H1 (cell line): Measurements from ENCODE around the gene BICD1. TPM values are rescaled to one million over a fixed set of nuclear protein-coding genes. Genes with fewer than 3 reads are reported as not detected.

ENCODE experiments used
- CTCF ChIA-PET: fragments of 300-600 bp; sonication (Branson Sonifier 250); formaldehyde crosslinking; loops from one replicate; lab custom pipeline; 2021; ENCODE audit not compliant: partially characterized antibody; lab: Charles Lee
- POLR2A ChIA-PET: fragments of 300-600 bp; sonication (Branson Sonifier 250); formaldehyde crosslinking; loops from one replicate; lab custom pipeline; 2021; ENCODE audit warnings: inconsistent platforms; ENCODE audit not compliant: partially characterized antibody; lab: Charles Lee
- DNase-seq, 2 experiments: peaks; one replicate each; pipeline versions ENCODE4 v3.0.0 to v3.0.0-alpha.2; 2010 to 2022; ENCODE audit warnings: low spot score in 2 of 2, low read depth in 1 of 2, mixed read lengths in 1 of 2
- FAIRE-seq: peaks from 2 replicates; lab custom pipeline; 2011; peaks lifted over from hg19 to GRCh38; lab: Jason Lieb, UNC
- H2AFZ ChIP-seq: 2 replicates; pipeline ENCODE4 v1.8.1; 2012; ENCODE audit warnings: low read length, inconsistent platforms
- H2AK5ac ChIP-seq: 2 replicates; pipeline ENCODE4 v1.6.1; 2013; ENCODE audit warnings: low read depth, low read length
- H2BK120ac ChIP-seq: replicated peaks from 2 replicates; pipeline ENCODE3; 2013; ENCODE audit warnings: low read depth, low read length, inconsistent platforms
- H2BK12ac ChIP-seq: 2 replicates; pipeline ENCODE4 v1.6.1; 2013; ENCODE audit warnings: low read depth, low read length
- H2BK15ac ChIP-seq: 2 replicates; pipeline ENCODE4 v1.6.1; 2013; ENCODE audit warnings: low read length
- H2BK20ac ChIP-seq: 2 replicates; pipeline ENCODE4 v1.6.1; 2013; ENCODE audit warnings: low read length
- H2BK5ac ChIP-seq: 2 replicates; pipeline ENCODE4 v1.6.1; 2013; ENCODE audit warnings: low read depth, low read length
- H3K14ac ChIP-seq: 2 replicates; pipeline ENCODE4 v1.6.1; 2013; ENCODE audit warnings: inconsistent platforms; ENCODE audit not compliant: insufficient read length
- H3K18ac ChIP-seq: 2 replicates; pipeline ENCODE4 v1.6.1; 2013; ENCODE audit warnings: low read length; ENCODE audit errors: extremely low read depth
- H3K23ac ChIP-seq: 2 replicates; pipeline ENCODE4 v1.6.1; 2013; ENCODE audit warnings: inconsistent platforms; ENCODE audit not compliant: insufficient read length
- H3K23me2 ChIP-seq: 2 replicates; pipeline ENCODE4 v1.6.1; 2013; ENCODE audit warnings: low read depth, low read length
- H3K27ac ChIP-seq: 2 replicates; pipeline ENCODE4 v1.6.1; 2011; ENCODE audit warnings: low read depth, low read length, inconsistent platforms
- H3K27me3 ChIP-seq, 4 experiments: replicated peaks in 1 of 4; 1 replicate in 1 of 4; 2 replicates in 3 of 4; pipeline versions ENCODE4 v1.6.1 to v1.8.1; 2011 to 2013; ENCODE audit warnings: low read length in 3 of 4, mild to moderate bottlenecking in 3 of 4, inconsistent platforms in 2 of 4, mixed read lengths in 2 of 4, moderate library complexity in 1 of 4; ENCODE audit not compliant: control insufficient read depth in 3 of 4, insufficient read depth in 3 of 4; ENCODE audit errors: extremely low read depth in 1 of 4
- H3K36me3 ChIP-seq, 4 experiments: 2 replicates each; pipeline versions ENCODE4 v1.6.1 to v1.8.1; 2011 to 2013; ENCODE audit warnings: mild to moderate bottlenecking in 4 of 4, low read length in 3 of 4, moderate library complexity in 2 of 4, control low read depth in 1 of 4, inconsistent platforms in 1 of 4; ENCODE audit not compliant: insufficient read depth in 4 of 4, control insufficient read depth in 2 of 4
- H3K4ac ChIP-seq: replicated peaks from 2 replicates; pipeline ENCODE3; 2013; ENCODE audit warnings: low read length, low read depth, mixed read lengths, inconsistent platforms; ENCODE audit not compliant: insufficient read length
- H3K4me1 ChIP-seq, 4 experiments: replicated peaks in 1 of 4; 1 replicate in 1 of 4; 2 replicates in 3 of 4; pipeline versions ENCODE4 v1.6.1 to v1.8.1; 2011 to 2013; ENCODE audit warnings: low read length in 3 of 4, inconsistent platforms in 2 of 4, mixed read lengths in 1 of 4; ENCODE audit not compliant: insufficient read depth in 4 of 4, control insufficient read depth in 3 of 4
- H3K4me2 ChIP-seq, 2 experiments: 2 replicates each; pipeline versions ENCODE4 v1.6.1 to v1.8.1; 2011 to 2013; ENCODE audit warnings: low read depth in 2 of 2, low read length in 2 of 2, control low read depth in 1 of 2, inconsistent platforms in 1 of 2, mild to moderate bottlenecking in 1 of 2; ENCODE audit not compliant: insufficient read depth in 1 of 2
- H3K4me3 ChIP-seq, 4 experiments: fragments of 200-600, 300-600 bp in 1 of 4; sonication (generic), shearing (Covaris generic), sonication (Bioruptor Twin) in 1 of 4; 2 replicates each; pipeline versions ENCODE4 v1.5.1 to v1.8.1; 2011 to 2016; ENCODE audit warnings: low read length in 4 of 4, low read depth in 3 of 4, control low read depth in 2 of 4, inconsistent platforms in 2 of 4, mild to moderate bottlenecking in 2 of 4, mixed read lengths in 1 of 4, moderate library complexity in 1 of 4; ENCODE audit not compliant: insufficient read depth in 2 of 4; ENCODE audit errors: extremely low read depth in 1 of 4
- H3K56ac ChIP-seq: replicated peaks from 2 replicates; pipeline ENCODE3; 2013; ENCODE audit warnings: low read depth, mild to moderate bottlenecking, mixed read lengths, low read length, inconsistent platforms; ENCODE audit not compliant: insufficient read length
- H3K79me1 ChIP-seq: 2 replicates; pipeline ENCODE4 v1.6.1; 2013; ENCODE audit warnings: low read depth, low read length, control low read depth
- H3K79me2 ChIP-seq, 2 experiments: 2 replicates each; pipeline versions ENCODE4 v1.6.1 to v1.8.1; 2012 to 2013; ENCODE audit warnings: low read length in 2 of 2, mild to moderate bottlenecking in 2 of 2, inconsistent platforms in 1 of 2; ENCODE audit not compliant: insufficient read depth in 2 of 2, control insufficient read depth in 1 of 2
- H3K9ac ChIP-seq, 4 experiments: replicated peaks in 1 of 4; 1 replicate in 1 of 4; 2 replicates in 3 of 4; pipeline versions ENCODE4 v1.6.1 to v1.8.1; 2011 to 2013; ENCODE audit warnings: low read depth in 3 of 4, low read length in 3 of 4, control low read depth in 2 of 4, mild to moderate bottlenecking in 2 of 4, moderate library complexity in 2 of 4, inconsistent platforms in 1 of 4; ENCODE audit errors: extremely low read depth in 1 of 4
- H3K9me3 ChIP-seq, 2 experiments: 2 replicates each; pipeline versions ENCODE4 v1.6.1 to v1.8.1; 2012 to 2013; ENCODE audit warnings: mild to moderate bottlenecking in 2 of 2, moderate library complexity in 2 of 2, control low read depth in 1 of 2, inconsistent platforms in 1 of 2, low read depth in 1 of 2, low read length in 1 of 2, mixed read lengths in 1 of 2; ENCODE audit not compliant: insufficient read depth in 2 of 2
- H4K20me1 ChIP-seq, 2 experiments: replicated peaks in 1 of 2; 2 replicates each; pipeline versions ENCODE3 to v1.8.1; 2011 to 2013; ENCODE audit warnings: inconsistent platforms in 2 of 2, low read length in 2 of 2, mild to moderate bottlenecking in 1 of 2; ENCODE audit not compliant: insufficient read depth in 2 of 2, control insufficient read depth in 1 of 2
- H4K5ac ChIP-seq: 2 replicates; pipeline ENCODE4 v1.6.1; 2013; ENCODE audit warnings: low read length, low read depth, mixed read lengths, inconsistent platforms; ENCODE audit not compliant: insufficient read length
- H4K8ac ChIP-seq: 2 replicates; pipeline ENCODE4 v1.8.0; 2013; ENCODE audit warnings: mild to moderate bottlenecking, moderate library complexity, low read length, inconsistent platforms; ENCODE audit not compliant: insufficient read depth; ENCODE audit errors: extremely low read depth
- H4K91ac ChIP-seq: replicated peaks from 2 replicates; pipeline ENCODE3; 2013; ENCODE audit warnings: low read length, mixed read lengths, inconsistent platforms; ENCODE audit not compliant: insufficient read length
- PHF8 ChIP-seq: fragments of 200-600 bp; sonication (generic); conservative IDR thresholded peaks from 2 replicates; pipeline ENCODE4 v1.7.1; 2012; ENCODE audit warnings: low read depth, mild to moderate bottlenecking, inconsistent platforms, low read length, moderate library complexity
- RBBP5 ChIP-seq: IDR thresholded peaks from 2 replicates; pipeline ENCODE4 v1.7.1; 2012; ENCODE audit warnings: low read depth, mild to moderate bottlenecking, inconsistent platforms, low read length, moderate library complexity, borderline replicate concordance
- RFX5 ChIP-seq: IDR thresholded peaks from 2 replicates; pipeline ENCODE4 v1.6.1; 2011; ENCODE audit warnings: low read depth, low read length, improper control_type of control experiment, borderline replicate concordance
- WGBS, 2 experiments: shearing (Covaris generic) in 1 of 2; methylation state at CpG; one replicate each; pipeline versions ENCODE4 v1.1.6 to v1.1.7; 2013 to 2015; ENCODE audit warnings: low lambda C conversion rate in 2 of 2, mixed read lengths in 2 of 2, inconsistent platforms in 1 of 2, low coverage in 1 of 2, missing lambda C conversion rate in 1 of 2; ENCODE audit not compliant: insufficient replicate concordance in 2 of 2, insufficient coverage in 1 of 2, insufficient read length in 1 of 2; ENCODE audit errors: extremely low coverage in 1 of 2, missing lambda C conversion rate in 1 of 2; 5-methylcytosine and 5-hydroxymethylcytosine counted together
- polyA plus RNA-seq, 7 experiments: library from polyadenylated mRNA; depleted of rRNA in 3 of 7; stranded (reverse) in 5 of 7; unstranded in 2 of 7; fragments of >200 nt in 5 of 7; fragments of 200-250 nt in 2 of 7; gene quantifications; 1 replicate in 5 of 7; 2 replicates in 1 of 7; 4 replicates in 1 of 7; pipeline versions ENCODE4 v1.2.1 to v1.2.3, GENCODE V29; 2011 to 2013; ENCODE audit warnings: missing spikeins in 2 of 7, mixed read lengths in 2 of 7
- total RNA-seq: library from RNA; stranded (reverse); fragmentation: NEBNext Ultra II Directional; extraction: Animal tissue kit (Norgen Biotek cat#: 25700); gene quantifications from 2 replicates; pipeline ENCODE4 v1.2.1, GENCODE V29; 2021
- TF ChIP-seq, protein P1 (sequence below), 3 experiments: IDR thresholded peaks; 1 replicate in 2 of 3; 2 replicates in 1 of 3; pipeline versions ENCODE4 v1.5.1 to v1.6.1; 2011; ENCODE audit warnings: low read length in 3 of 3, mild to moderate bottlenecking in 3 of 3, inconsistent platforms in 2 of 3, low read depth in 1 of 3, moderate library complexity in 1 of 3; ENCODE audit not compliant: insufficient read depth in 1 of 3; ENCODE audit errors: control extremely low read depth in 1 of 3

Gene BICD1
- total and polyA plus RNA-seq, 2 of the 8 experiments (the other 6 are each of a cell fraction or from before 2014, with no cell fraction given), result 34.1 to 58.4 TPM

DNA sequence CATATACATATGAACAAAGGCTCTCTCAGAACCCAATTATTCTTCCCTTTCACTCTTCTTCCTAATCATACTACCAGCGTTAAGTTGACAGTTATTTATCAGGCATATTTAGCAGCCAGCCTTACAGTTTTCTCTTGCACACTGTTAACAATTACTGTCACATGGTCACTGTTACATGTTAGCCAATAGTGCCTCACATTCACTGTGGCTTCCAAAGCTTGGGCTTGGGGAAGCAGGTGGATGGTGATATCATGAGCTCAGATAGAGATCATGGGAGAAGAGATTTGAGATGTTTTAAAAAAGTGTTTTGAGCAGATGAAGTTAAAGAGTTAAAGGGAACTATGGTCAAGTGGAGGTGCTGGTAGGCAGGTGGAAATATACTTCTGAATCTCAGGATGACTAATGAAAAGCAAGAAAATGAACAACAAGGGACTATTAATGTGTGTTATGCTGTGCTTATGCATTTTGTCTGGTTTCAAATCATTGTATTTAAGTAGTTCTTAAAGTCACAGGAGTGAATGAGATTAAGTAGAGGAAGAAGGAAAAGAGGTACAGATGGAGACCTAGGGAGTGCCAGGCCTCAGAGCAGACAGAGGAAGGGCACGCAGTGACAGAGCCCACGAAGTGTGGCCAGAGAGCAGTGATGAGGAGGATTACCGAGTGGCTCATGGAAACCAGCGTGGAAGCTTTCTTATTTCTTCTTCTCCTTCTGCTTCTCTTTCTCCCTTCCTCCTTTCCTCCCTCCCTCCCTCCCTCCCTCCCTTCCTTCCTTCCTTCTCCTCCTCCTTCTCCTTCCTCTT, 39.6 kb downstream of the BICD1 start:
- H3K79me2 ChIP-seq, result peaks cover 7 to 89% of the 10 kb centered on the region in 2 experiments
- no peaks in the 10 kb centered on the region for H3K27me3 ChIP-seq
- no peak overlapping the region for H3K56ac ChIP-seq
- H3K4me1 ChIP-seq, result peaks cover 0 to 7% (median 3%) of the 10 kb centered on the region in 4 experiments; a peak in 3 of 7 replicates
- H3K36me3 ChIP-seq, result no peaks in the 10 kb centered on the region; a peak in 2 of 8 replicates
- POLR2A ChIA-PET, result interaction anchor here (0.9 to 1.7 kb wide), 3 partner anchors 10 to 40 kb away, joined by 3 to 5 read pairs (median 4); partner anchors contain the start of gene BICD1
- DNase-seq, result no peak
- no peak overlapping the region for H3K4ac ChIP-seq
- TF ChIP-seq PHF8, result no peak
- TF ChIP-seq, protein P1, sequence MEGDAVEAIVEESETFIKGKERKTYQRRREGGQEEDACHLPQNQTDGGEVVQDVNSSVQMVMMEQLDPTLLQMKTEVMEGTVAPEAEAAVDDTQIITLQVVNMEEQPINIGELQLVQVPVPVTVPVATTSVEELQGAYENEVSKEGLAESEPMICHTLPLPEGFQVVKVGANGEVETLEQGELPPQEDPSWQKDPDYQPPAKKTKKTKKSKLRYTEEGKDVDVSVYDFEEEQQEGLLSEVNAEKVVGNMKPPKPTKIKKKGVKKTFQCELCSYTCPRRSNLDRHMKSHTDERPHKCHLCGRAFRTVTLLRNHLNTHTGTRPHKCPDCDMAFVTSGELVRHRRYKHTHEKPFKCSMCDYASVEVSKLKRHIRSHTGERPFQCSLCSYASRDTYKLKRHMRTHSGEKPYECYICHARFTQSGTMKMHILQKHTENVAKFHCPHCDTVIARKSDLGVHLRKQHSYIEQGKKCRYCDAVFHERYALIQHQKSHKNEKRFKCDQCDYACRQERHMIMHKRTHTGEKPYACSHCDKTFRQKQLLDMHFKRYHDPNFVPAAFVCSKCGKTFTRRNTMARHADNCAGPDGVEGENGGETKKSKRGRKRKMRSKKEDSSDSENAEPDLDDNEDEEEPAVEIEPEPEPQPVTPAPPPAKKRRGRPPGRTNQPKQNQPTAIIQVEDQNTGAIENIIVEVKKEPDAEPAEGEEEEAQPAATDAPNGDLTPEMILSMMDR (IDR thresholded peaks at IDR 0.05; ENCODE audit: control extremely low read depth in 1 of 3, insufficient read depth in 1 of 3, low read depth in 1 of 3, low read length in 3 of 3), result no peak
- TF ChIP-seq RFX5, result no peak
- TF ChIP-seq RBBP5, result no peak
- H2BK120ac ChIP-seq, result no peak overlapping the region
- no peaks in the 10 kb centered on the region for H3K9me3 ChIP-seq
- no peak for FAIRE-seq
- H2AFZ ChIP-seq, result no peak overlapping the region
- no peak overlapping the region for H3K4me3 ChIP-seq
- no peak overlapping the region for H4K91ac ChIP-seq
- H3K18ac ChIP-seq, result no peak overlapping the region
- no peak overlapping the region for H3K23ac ChIP-seq
- H3K14ac ChIP-seq, result no peak overlapping the region
- CTCF ChIA-PET, result no interaction called here
- no peak overlapping the region for H2BK12ac ChIP-seq
- 97% methylated on average over 4 of the region's 5 CpGs; no CpG with 5 or more reads in 1 of the 2 experiments for WGBS, 2 experiments
- H4K8ac ChIP-seq, result no peak overlapping the region
- H2AK5ac ChIP-seq, result no peak overlapping the region
- no peaks in the 10 kb centered on the region for H3K23me2 ChIP-seq
- H4K5ac ChIP-seq, result no peak overlapping the region
- no peak overlapping the region for H2BK15ac ChIP-seq
- peaks cover 2 to 5% of the 10 kb centered on the region in 2 experiments for H4K20me1 ChIP-seq
- H3K4me2 ChIP-seq, result no peak overlapping the region
- H2BK5ac ChIP-seq, result no peak overlapping the region
- H3K9ac ChIP-seq, result no peak overlapping the region
- peaks cover 9% of the 10 kb centered on the region for H3K79me1 ChIP-seq
- no peak overlapping the region for H2BK20ac ChIP-seq
- no peak overlapping the region for H3K27ac ChIP-seq
